GM23338 (cell line): Measurements from ENCODE around the gene MRPL44. TPM values are rescaled to one million over a fixed set of nuclear protein-coding genes. Genes with fewer than 3 reads are reported as not detected.

Experiments
- ATAC-seq: fragments of 200-7000 bp; cut with Tn5 transposase; 3 replicates; pipeline ENCODE4 v1.9.1; 2020
- DNase-seq: peaks from one replicate; pipeline ENCODE4 v3.0.0-alpha.2; 2015; ENCODE audit warnings: low spot score
- H2AFZ ChIP-seq: fragments of 200-600 bp; sonication (generic); 2 replicates; pipeline ENCODE4 v1.8.0; 2016; ENCODE audit warnings: antibody characterized with exemption, mild to moderate bottlenecking, moderate library complexity
- H3F3A ChIP-seq: fragments of 200-600 bp; sonication (generic); replicated peaks from 2 replicates; pipeline ENCODE4 v1.8.0; 2017; ENCODE audit warnings: antibody characterized with exemption, mixed run types, low read depth
- H3K27ac ChIP-seq: fragments of 200-600 bp; sonication (generic); 2 replicates; pipeline ENCODE4 v1.6.1; 2016; ENCODE audit warnings: low read depth
- H3K27me3 ChIP-seq: fragments of 200-600 bp; sonication (generic); 2 replicates; pipeline ENCODE4 v1.8.0; 2016; ENCODE audit warnings: mild to moderate bottlenecking, mixed run types, moderate library complexity; ENCODE audit not compliant: insufficient read depth
- H3K36me3 ChIP-seq: fragments of 200-600 bp; sonication (generic); 2 replicates; pipeline ENCODE4 v1.8.0; 2016; ENCODE audit warnings: mild to moderate bottlenecking; ENCODE audit not compliant: insufficient read depth
- H3K4me1 ChIP-seq: fragments of 200-600 bp; sonication (generic); 2 replicates; pipeline ENCODE4 v1.8.0; 2016; ENCODE audit warnings: mild to moderate bottlenecking, moderate library complexity; ENCODE audit not compliant: insufficient read depth
- H3K4me2 ChIP-seq: fragments of 200-600 bp; sonication (generic); 2 replicates; pipeline ENCODE4 v1.7.1; 2017; ENCODE audit warnings: mixed run types
- H3K4me3 ChIP-seq: fragments of 200-600 bp; sonication (generic); 2 replicates; pipeline ENCODE4 v1.6.1; 2016; ENCODE audit warnings: mixed run types
- H3K79me2 ChIP-seq: fragments of 200-600 bp; sonication (generic); replicated peaks from 2 replicates; pipeline ENCODE4 v1.8.0; 2017; ENCODE audit warnings: mild to moderate bottlenecking; ENCODE audit not compliant: insufficient read depth
- H3K9me2 ChIP-seq: fragments of 200-600 bp; sonication (generic); 2 replicates; pipeline ENCODE4 v1.8.0; 2017; ENCODE audit not compliant: insufficient read depth
- H4K20me1 ChIP-seq: fragments of 200-600 bp; sonication (generic); replicated peaks from 2 replicates; pipeline ENCODE4 v1.8.0; 2017; ENCODE audit warnings: mild to moderate bottlenecking; ENCODE audit not compliant: insufficient read depth
- H3K27ac Mint-ChIP-seq: 2 replicates; pipeline ENCODE4 v1.8.0; 2020; ENCODE audit warnings: inconsistent platforms, mild to moderate bottlenecking, moderate library complexity, mixed read lengths
- H3K27me3 Mint-ChIP-seq: 3 replicates; pipeline ENCODE4 v1.8.0; 2022; ENCODE audit warnings: low read depth, mild to moderate bottlenecking, moderate library complexity, mixed read lengths, inconsistent platforms; ENCODE audit not compliant: insufficient read depth, poor library complexity
- H3K36me3 Mint-ChIP-seq: 3 replicates; pipeline ENCODE4 v1.8.0; 2021; ENCODE audit warnings: low read depth, mild to moderate bottlenecking, inconsistent platforms, moderate library complexity, mixed read lengths
- H3K4me1 Mint-ChIP-seq: 3 replicates; pipeline ENCODE4 v1.8.0; 2020; ENCODE audit warnings: mild to moderate bottlenecking, inconsistent platforms, mixed read lengths
- H3K4me3 Mint-ChIP-seq: 3 replicates; pipeline ENCODE4 v1.8.0; 2021; ENCODE audit warnings: moderate library complexity, mild to moderate bottlenecking, inconsistent platforms, mixed read lengths
- H3K9me3 Mint-ChIP-seq: 3 replicates; pipeline ENCODE4 v1.8.0; 2020; ENCODE audit warnings: moderate library complexity, mild to moderate bottlenecking, inconsistent platforms, mixed read lengths
- CTCF ChIP-seq, 2 experiments: fragments of 200-600 bp in 1 of 2; sonication (generic) in 1 of 2; conservative IDR thresholded peaks; 2 replicates each; pipeline versions ENCODE4 v1.5.1 to v1.6.1; 2016 to 2017; ENCODE audit warnings: antibody characterized with exemption in 2 of 2, low read depth in 2 of 2, mild to moderate bottlenecking in 2 of 2, moderate library complexity in 1 of 2
- ETS1 ChIP-seq: IDR thresholded peaks from 2 replicates; pipeline ENCODE4 v1.6.1; 2016; ENCODE audit warnings: antibody characterized with exemption
- EZH2 ChIP-seq: fragments of 200-600 bp; sonication (generic); IDR thresholded peaks from one replicate; pipeline ENCODE4 v1.8.0; 2017; ENCODE audit warnings: antibody characterized with exemption, mild to moderate bottlenecking, low read depth; ENCODE audit not compliant: unreplicated experiment
- EZH2phosphoT487 ChIP-seq: fragments of 200-600 bp; sonication (generic); IDR thresholded peaks from one replicate; pipeline ENCODE4 v1.8.1; 2018; ENCODE audit warnings: antibody characterized with exemption; ENCODE audit not compliant: unreplicated experiment
- NANOG ChIP-seq: IDR thresholded peaks from 2 replicates; pipeline ENCODE4 v1.6.1; 2016; ENCODE audit warnings: antibody characterized with exemption, borderline replicate concordance
- POLR2AphosphoS5 ChIP-seq: IDR thresholded peaks from 2 replicates; pipeline ENCODE4 v1.6.1; 2016; ENCODE audit warnings: antibody characterized with exemption, low read depth
- REST ChIP-seq: IDR thresholded peaks from one replicate; pipeline ENCODE4 v1.6.1; 2018; ENCODE audit warnings: antibody characterized with exemption; ENCODE audit not compliant: unreplicated experiment
- STAT1 ChIP-seq: IDR thresholded peaks from one replicate; pipeline ENCODE4 v1.6.1; 2016; ENCODE audit warnings: antibody characterized with exemption; ENCODE audit not compliant: unreplicated experiment
- ZNF331 ChIP-seq: fragments of 250-450 bp; sonication (Bioruptor Pico); IDR thresholded peaks from 2 replicates; pipeline ENCODE4 v1.5.0; 2020; ENCODE audit warnings: low read depth, mild to moderate bottlenecking, moderate library complexity
- polyA plus RNA-seq: library from polyadenylated mRNA; unstranded; fragments of >200 nt; fragmentation: Nextera tagmentation; extraction: Ambion mirVana; gene quantifications from 2 replicates; pipeline ENCODE4 v1.2.1, GENCODE V29; 2016
- total RNA-seq: library from RNA; depleted of rRNA; stranded (reverse); fragments of >200 nt; shearing (Covaris generic); gene quantifications from 2 replicates; pipeline ENCODE4 v1.2.3, GENCODE V29; 2014

Gene MRPL44
- total and polyA plus RNA-seq, 2 experiments from 2014 or later = 38.4 to 55.8 TPM

GRCh38 chr2:223947711-223948205 lies 9.5 kb upstream of the MRPL44 start (continued):
- TF ChIP-seq ETS1 = no peak
- no peak for TF ChIP-seq POLR2AphosphoS5
- no peak for TF ChIP-seq EZH2
- no peak for TF ChIP-seq STAT1
- no peak for TF ChIP-seq ZNF331 (CRISPR knock-in tag)
- no peak for TF ChIP-seq EZH2phosphoT487
- TF ChIP-seq NANOG = no peak

- H3K9me3 Mint-ChIP-seq = no peaks in the 10 kb centered on the region
- H3K4me3 ChIP-seq = no peak overlapping the region
- peak in 1 of 2 experiments; percentile 22; a peak in 1 of 4 replicates for TF ChIP-seq CTCF (conservative IDR thresholded peaks at IDR 0.05; ENCODE audit: low read depth in 2 of 2)
- no peak for TF ChIP-seq REST
- no peak for TF ChIP-seq STAT1
- no peaks in the 10 kb centered on the region; the same call in 2 of the 3 replicates for H3K36me3 Mint-ChIP-seq
- DNase-seq (no peak), ATAC-seq (no peak)
- no peaks in the 10 kb centered on the region for H3K27me3 ChIP-seq
- peaks cover 9% of the 10 kb centered on the region for H3K27me3 Mint-ChIP-seq
- H3K4me2 ChIP-seq = no peak overlapping the region
- H3K79me2 ChIP-seq = peaks cover 13% of the 10 kb centered on the region; the same call in 1 of the 2 replicates
- peaks cover 41% of the 10 kb centered on the region for H3K4me1 ChIP-seq
- H3K36me3 ChIP-seq = no peaks in the 10 kb centered on the region
- no peaks in the 10 kb centered on the region for H4K20me1 ChIP-seq
- no peaks in the 10 kb centered on the region for H3F3A ChIP-seq
- peaks cover 46% of the 10 kb centered on the region for H3K4me1 Mint-ChIP-seq
- no peak overlapping the region for H3K4me3 Mint-ChIP-seq
- H2AFZ ChIP-seq = no peak overlapping the region
- H3K27ac Mint-ChIP-seq = no peak overlapping the region
- no peaks in the 10 kb centered on the region for H3K9me2 ChIP-seq
- H3K27ac ChIP-seq = no peak overlapping the region
Measured at GRCh38 chr2:223949241-223949840, 7.9 kb upstream of the MRPL44 start.
